ENCODE data around the gene CTU2. TPM values are rescaled to one million over a fixed set of nuclear protein-coding genes. Genes with fewer than 3 reads are reported as not detected.

Gene CTU2
- total and polyA plus RNA-seq, 9 of the 15 experiments (the other 6 are each of a cell fraction or from before 2014, with no cell fraction given): 1.3 to 105 (median 23.2) TPM

- intact Hi-C loops (cut with micrococcal nuclease): no loop called here
- H3K9me3 ChIP-seq (replicated peaks; ENCODE audit: control insufficient read depth, insufficient read depth, low read depth, low read length): no peaks in the 10 kb centered on the region
- H4K20me1 ChIP-seq (replicated peaks; ENCODE audit: control insufficient read depth, insufficient read depth, low read length): no peaks in the 10 kb centered on the region
- no peak overlapping the region for H2AFZ ChIP-seq (ENCODE audit: low read depth, low read length)
- FAIRE-seq: peak; percentile 60
- peaks cover 0 to 23% of the 10 kb centered on the region in 2 experiments; a peak in 2 of 5 replicates for H3K4me1 ChIP-seq (replicated peaks in 1 of 2; ENCODE audit: control insufficient read depth in 2 of 2, insufficient read depth in 2 of 2, low read length in 2 of 2)
- no peaks in the 10 kb centered on the region for H3K79me2 ChIP-seq (ENCODE audit: control insufficient read depth, insufficient read depth, low read length)
- no peak overlapping the region for H3K4me2 ChIP-seq (ENCODE audit: insufficient read depth, low read length)
- no peaks in the 10 kb centered on the region for H3K9me1 ChIP-seq (ENCODE audit: control insufficient read depth, insufficient read depth, low read length)
- H3K9ac ChIP-seq (ENCODE audit: insufficient read depth in 1 of 2, low read depth in 2 of 2, low read length in 2 of 2): peak overlapping the region in 1 of 2 experiments; percentile 31; a peak in 1 of 4 replicates
- ChIA-PET CTCF (ENCODE audit: low intra/inter-chr PET ratio) (interaction anchor here (1.0 kb wide), 1 partner anchor 25 kb away, joined by 3 read pairs; no protein-coding TSS in a partner anchor), POLR2A (no interaction called here)
- no peaks in the 10 kb centered on the region for H3K27me3 ChIP-seq (ENCODE audit: control insufficient read depth in 2 of 2, insufficient read depth in 2 of 2, low read length in 2 of 2)
- no peak overlapping the region for H3K4me3 ChIP-seq
- 61% methylated on average over 11 of the region's 11 CpGs for WGBS (ENCODE audit: insufficient coverage, low coverage, missing lambda C conversion rate)
- BruUV-seq (replicated peaks): no TSS peak
- in situ Hi-C loops (cut with MboI): no loop called here
- H3K36me3 ChIP-seq (ENCODE audit: control insufficient read depth, insufficient read depth, low read length): peaks cover 7% of the 10 kb centered on the region; the same call in 2 of the 3 replicates
- DNase-seq (ENCODE audit: extremely low read depth in 1 of 4, low spot score in 3 of 4): no peak
- ATAC-seq: peak; percentile 60
- TF ChIP-seq ETV1 (tag; conservative IDR thresholded peaks at IDR 0.05; ENCODE audit: low read depth): no peak
- TF ChIP-seq, protein P1, sequence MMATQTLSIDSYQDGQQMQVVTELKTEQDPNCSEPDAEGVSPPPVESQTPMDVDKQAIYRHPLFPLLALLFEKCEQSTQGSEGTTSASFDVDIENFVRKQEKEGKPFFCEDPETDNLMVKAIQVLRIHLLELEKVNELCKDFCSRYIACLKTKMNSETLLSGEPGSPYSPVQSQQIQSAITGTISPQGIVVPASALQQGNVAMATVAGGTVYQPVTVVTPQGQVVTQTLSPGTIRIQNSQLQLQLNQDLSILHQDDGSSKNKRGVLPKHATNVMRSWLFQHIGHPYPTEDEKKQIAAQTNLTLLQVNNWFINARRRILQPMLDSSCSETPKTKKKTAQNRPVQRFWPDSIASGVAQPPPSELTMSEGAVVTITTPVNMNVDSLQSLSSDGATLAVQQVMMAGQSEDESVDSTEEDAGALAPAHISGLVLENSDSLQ (IDR thresholded peaks at IDR 0.05): peak; percentile 58; the same call in 1 of the 2 replicates
- TF ChIP-seq ZC3H11A (IDR thresholded peaks at IDR 0.05; ENCODE audit: low read depth, low read length): no peak
- peak in 1 of 2 experiments; percentile 53; a peak in 3 of 4 replicates for TF ChIP-seq RAD21 (CRISPR knock-in tag; conservative IDR thresholded peaks at IDR 0.05 in 1 of 2, IDR thresholded peaks at IDR 0.05 in 1 of 2)
- peak; percentile 40 to 55 (median 54); a peak in 5 of 6 replicates for TF ChIP-seq CTCF (IDR thresholded peaks at IDR 0.05 in 2 of 3, conservative IDR thresholded peaks at IDR 0.05 in 1 of 3; ENCODE audit: insufficient read depth in 2 of 3, low read depth in 1 of 3, low read length in 3 of 3)
- no peak for TF ChIP-seq TAL1 (IDR thresholded peaks at IDR 0.05)
- no peak overlapping the region for H3K27ac ChIP-seq (ENCODE audit: extremely low read depth, low read depth, low read length)
These were observed 33.5 kb upstream of the CTU2 start for GRCh38 chr16:88672776-88673175.
